Inferior parietal cortex (tissue), 1 donor: ENCODE data around the gene S100A3.
"Not testable (repeated sequence)": the region's sequence is repeated elsewhere in the genome, so short reads cannot be mapped to it uniquely, and the experiment has no call there.

Experiments used
- DNase-seq: peaks from one replicate; pipeline ENCODE4 v3.0.0-alpha.2; 2016; ENCODE audit errors: extremely low spot score

Gene S100A3

GRCh38 chr1:153569465-153569864 lies 20.4 kb upstream of the S100A3 start:
- DNase-seq: no peak

- peak; percentile 88 for DNase-seq
Measured at GRCh38 chr1:153568367-153569099, 19.5 kb upstream of the S100A3 start.

GRCh38 chr1:153567621-153568366 lies 18.7 kb upstream of the S100A3 start:
- DNase-seq: no peak

GRCh38 chr1:153566414-153567371 lies 17.6 kb upstream of the S100A3 start:
- no peak for DNase-seq

GRCh38 chr1:153565529-153566374 lies 16.7 kb upstream of the S100A3 start, which contains the start of gene S100A2:
Gene S100A2 (minus strand): TSS chr1:153565844. CDS start chr1:153563877, 1,967 bp downstream.
- DNase-seq: no peak

GRCh38 chr1:153563991-153564390 lies 14.9 kb upstream of the S100A3 start:
- DNase-seq: no peak

- no peak for DNase-seq
Measured at GRCh38 chr1:153563483-153563901, 14.4 kb upstream of the S100A3 start.

GRCh38 chr1:153562021-153562420 lies 13.0 kb upstream of the S100A3 start:
- DNase-seq: not testable (repeated sequence)

- no peak for DNase-seq
Measured at GRCh38 chr1:153561466-153561985, 12.5 kb upstream of the S100A3 start.

GRCh38 chr1:153560771-153561465 lies 11.9 kb upstream of the S100A3 start:
- no peak for DNase-seq

- DNase-seq: no peak
Measured at GRCh38 chr1:153560241-153560640, 11.2 kb upstream of the S100A3 start.

- no peak for DNase-seq
Measured at GRCh38 chr1:153557877-153558276, 8.8 kb upstream of the S100A3 start.

GRCh38 chr1:153556348-153556747 lies 7.3 kb upstream of the S100A3 start:
- DNase-seq: no peak

GRCh38 chr1:153553830-153554541 lies 4.9 kb upstream of the S100A3 start:
- no peak for DNase-seq

- DNase-seq: no peak
Measured at GRCh38 chr1:153553096-153553495, 4.0 kb upstream of the S100A3 start.

- DNase-seq: no peak
Measured at GRCh38 chr1:153552335-153552734, 3.3 kb upstream of the S100A3 start.

GRCh38 chr1:153550827-153551500 lies 1.9 kb upstream of the S100A3 start:
- no peak for DNase-seq

GRCh38 chr1:153550398-153550758 lies 1.3 kb upstream of the S100A3 start:
- DNase-seq: no peak
